Caki2 (cell line): ENCODE data around the gene TSPAN16. TPM values are rescaled to one million over a fixed set of nuclear protein-coding genes. Genes with fewer than 3 reads are reported as not detected.
"Not testable (repeated sequence)": the region's sequence is repeated elsewhere in the genome, so short reads cannot be mapped to it uniquely, and the experiment has no call there.

Experiments used
- DNase-seq: peaks from one replicate; pipeline ENCODE4 v3.0.0-alpha.2; 2015; ENCODE audit warnings: low read depth
- in situ Hi-C: cut with HindIII; loops from 2 replicates; pipeline ENCODE4 v1.10.0; 2016; ENCODE audit warnings: low sequenced_read_pairs, low pct_unique_long_range_greater_than_20kb, mixed read lengths
- total RNA-seq: library from RNA; depleted of rRNA; stranded (reverse); fragments of >200 nt; shearing (Covaris generic); gene quantifications from 2 replicates; pipeline ENCODE4 v1.2.3, GENCODE V29; 2014; ENCODE audit warnings: low replicate concordance

The TSPAN16 gene
- total RNA-seq, 1 experiment from 2014 or later = not detected

DNA sequence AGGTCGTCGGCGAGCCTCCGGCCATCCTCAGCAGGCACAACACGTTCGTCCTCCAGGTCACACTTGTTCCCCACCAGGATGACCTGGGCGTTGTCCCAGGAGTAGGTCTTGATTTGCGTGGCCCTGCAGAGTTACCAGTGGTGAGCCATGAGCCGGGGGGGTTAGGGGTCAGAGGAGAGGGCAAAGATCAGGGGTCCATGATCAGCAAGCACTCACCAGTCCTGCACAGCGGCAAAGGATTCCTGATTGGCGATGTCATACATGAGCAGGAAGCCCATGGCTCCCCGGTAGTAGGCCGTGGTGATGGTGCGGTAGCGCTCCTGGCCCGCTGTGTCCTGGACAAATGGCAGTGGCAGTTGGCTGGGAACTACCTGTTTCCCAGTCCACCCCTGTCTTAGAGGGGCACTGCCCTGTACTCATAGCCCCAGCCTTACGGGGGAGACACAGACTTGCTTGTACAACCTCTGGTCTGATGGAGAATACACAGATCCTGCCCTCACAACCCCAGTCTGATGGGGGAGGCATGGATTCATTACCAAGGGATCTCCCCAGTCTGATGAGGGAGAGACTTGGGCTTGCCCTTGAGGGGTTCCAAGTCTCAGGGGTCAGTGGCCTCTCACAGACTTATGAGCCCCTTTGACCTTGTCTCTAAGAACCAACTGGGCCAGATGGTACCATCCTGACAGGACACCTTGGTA lies 39.6 kb downstream of the TSPAN16 start:
- no peak for DNase-seq
- in situ Hi-C loops = no loop called here

DNA sequence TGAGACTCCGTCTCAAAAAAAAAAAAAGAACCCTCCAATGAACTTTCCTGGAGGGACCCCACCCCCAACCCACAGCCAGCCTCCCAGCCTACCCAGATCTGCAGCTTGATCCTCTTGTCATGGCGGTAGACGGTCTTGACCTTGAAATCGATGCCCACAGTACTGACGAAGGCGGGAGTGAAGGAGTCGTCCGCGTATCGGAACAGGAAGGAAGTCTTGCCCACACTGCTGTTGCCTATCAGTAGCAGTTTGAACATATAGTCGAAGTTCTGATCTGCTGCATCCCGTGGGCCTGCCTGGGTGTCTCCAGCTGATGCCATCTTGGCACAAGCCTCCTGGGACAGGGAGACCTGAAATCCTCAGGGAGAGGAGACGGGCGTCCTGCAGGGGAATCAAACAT lies 41.1 kb downstream of the TSPAN16 start:
- DNase-seq = no peak
- in situ Hi-C loops = no loop called here

DNA sequence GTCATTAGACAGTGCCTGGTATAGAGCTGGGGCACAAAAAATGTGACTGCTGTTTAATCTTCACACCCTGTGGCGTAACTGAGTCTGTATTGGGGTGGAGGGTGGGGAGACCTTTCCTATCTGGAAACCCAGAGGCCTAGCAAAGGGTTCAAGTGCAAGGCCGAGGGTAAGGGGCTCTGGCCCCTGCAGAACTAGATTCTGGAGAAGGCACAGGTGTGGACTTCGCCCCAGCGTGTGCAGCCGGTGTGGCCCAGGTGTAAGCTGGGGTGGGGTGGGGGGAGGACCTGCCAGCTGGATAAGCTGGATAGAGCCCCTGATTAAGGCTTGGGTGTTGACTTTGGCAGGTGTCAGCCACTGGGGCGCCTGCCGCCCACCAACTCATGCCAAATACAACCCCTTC lies 42.2 kb downstream of the TSPAN16 start:
- DNase-seq = no peak
- in situ Hi-C loops = no loop called here

DNA sequence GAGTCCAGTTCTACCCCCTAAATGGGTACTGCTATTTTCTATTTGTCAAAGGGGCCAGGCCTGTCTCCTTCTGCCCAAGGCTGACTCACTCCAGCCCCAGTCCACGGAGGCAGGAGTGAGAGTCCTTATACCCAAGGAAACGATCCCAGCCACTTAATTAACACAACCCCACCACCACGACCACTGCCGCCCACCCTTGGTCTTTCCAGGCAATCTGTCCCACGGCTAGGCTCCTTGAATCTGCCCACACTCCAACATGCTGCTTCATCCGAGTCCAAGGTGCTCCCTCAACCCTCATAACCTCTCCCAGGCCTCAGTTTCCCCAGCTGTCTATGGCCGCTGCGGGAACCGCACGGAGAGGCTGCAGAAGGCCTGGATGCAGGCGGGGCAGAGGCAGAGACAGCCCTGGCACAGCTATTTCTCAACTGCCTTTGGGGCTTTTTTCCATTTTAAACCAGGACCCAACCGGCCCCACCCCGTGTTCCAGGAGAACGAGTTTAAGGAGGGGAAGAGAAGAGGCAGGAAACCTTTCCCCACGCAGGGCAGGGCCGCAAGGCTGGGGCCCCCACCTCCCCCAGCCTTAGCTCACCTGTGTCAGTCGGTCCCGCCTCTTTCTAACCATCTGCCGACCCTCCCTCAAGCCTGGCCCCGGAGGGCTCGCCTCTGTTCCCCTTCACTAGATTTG lies 42.8 kb downstream of the TSPAN16 start:
- in situ Hi-C loops = no loop called here
- DNase-seq = no peak

DNA sequence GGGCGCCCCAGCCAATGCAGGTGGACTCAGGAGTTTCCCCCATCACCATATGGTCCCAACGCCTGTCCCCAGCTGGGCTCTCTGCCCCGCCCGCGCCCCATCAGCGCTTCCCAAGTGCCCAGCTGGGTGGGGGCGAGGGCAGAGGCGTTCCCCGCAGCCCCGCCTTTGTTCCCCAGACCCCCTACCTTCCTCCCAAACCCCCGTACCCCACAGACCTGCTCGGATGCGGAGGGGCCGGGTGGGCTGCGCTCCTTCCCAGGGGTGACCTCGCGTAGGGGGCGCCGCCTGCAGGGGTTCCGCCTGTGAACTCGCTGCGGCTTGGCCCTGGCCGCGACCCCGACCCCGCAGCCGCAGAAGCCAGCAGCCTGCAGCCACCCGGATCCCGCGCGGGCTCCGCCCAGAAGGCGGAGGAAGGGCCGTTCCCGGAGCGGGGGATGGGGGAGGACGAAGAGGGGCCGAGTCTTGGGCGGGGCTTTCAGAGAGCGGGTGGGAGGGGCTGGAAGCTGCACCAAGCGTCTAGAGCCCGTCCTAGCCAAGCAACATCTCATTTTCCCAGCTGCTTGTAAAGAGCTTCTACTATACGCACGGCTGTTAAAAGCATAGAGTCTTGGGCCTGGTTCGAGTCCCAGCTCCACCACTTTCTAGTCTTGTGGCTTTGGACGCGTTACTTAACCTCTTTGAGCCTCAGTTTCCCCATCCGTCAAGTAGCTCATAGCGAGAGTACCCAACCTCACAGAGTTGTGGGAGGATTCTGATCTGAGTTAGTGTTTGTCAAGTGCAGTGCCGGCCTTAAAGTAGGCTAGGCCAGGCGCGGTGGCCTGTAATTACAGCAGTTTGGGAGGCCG lies 43.5 kb downstream of the TSPAN16 start, which contains the start of gene RAB3D:
TSS of gene RAB3D (minus strand) at position 404 of the 845 bp plus-strand sequence. CDS start 2,258 bp downstream, outside the sequence.
- DNase-seq = peak; percentile 76
- in situ Hi-C loops = no loop called here

DNA sequence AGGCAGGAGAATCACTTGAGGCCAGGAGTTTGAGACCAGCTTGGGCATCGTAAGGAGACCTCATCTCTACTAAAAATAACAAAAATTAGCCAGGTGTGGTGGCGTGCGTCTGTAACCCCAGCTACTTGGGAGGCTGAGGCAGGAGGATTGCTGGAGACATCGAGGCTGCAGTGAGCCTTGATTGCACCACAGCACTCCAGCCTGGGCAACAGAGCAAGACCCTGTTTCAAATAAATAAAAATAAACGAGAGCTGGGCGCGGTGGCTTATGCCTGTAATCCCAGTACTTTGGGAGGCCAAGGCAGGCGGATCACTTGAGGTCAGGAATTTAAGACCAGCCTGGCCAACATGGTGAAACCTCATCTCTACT lies 44.1 kb downstream of the TSPAN16 start:
- in situ Hi-C loops = not testable (repeated sequence)

DNA sequence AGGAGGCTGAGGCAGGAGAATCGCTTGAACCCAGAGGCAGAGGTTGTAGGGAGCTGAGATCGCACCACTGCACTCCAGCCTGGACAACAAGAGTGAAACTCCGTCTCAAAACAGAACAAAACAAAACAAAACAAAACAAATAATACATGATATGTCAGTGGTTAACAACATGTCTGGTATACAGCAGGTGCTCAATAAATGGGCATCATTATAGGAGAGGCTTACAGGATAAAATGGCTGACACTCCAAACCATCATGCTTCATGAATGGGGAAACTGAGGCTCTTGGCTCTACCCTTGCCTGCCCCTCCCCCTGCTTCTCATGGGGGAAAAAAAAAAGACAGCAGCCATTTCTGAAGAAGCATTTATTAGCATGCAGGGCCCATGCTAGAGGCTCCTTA lies 46.5 kb downstream of the TSPAN16 start:
- in situ Hi-C loops = no loop called here
- no peak for DNase-seq

More for the DNA sequence above, 44.1 kb downstream of the TSPAN16 start:
- DNase-seq = not testable (repeated sequence)

DNA sequence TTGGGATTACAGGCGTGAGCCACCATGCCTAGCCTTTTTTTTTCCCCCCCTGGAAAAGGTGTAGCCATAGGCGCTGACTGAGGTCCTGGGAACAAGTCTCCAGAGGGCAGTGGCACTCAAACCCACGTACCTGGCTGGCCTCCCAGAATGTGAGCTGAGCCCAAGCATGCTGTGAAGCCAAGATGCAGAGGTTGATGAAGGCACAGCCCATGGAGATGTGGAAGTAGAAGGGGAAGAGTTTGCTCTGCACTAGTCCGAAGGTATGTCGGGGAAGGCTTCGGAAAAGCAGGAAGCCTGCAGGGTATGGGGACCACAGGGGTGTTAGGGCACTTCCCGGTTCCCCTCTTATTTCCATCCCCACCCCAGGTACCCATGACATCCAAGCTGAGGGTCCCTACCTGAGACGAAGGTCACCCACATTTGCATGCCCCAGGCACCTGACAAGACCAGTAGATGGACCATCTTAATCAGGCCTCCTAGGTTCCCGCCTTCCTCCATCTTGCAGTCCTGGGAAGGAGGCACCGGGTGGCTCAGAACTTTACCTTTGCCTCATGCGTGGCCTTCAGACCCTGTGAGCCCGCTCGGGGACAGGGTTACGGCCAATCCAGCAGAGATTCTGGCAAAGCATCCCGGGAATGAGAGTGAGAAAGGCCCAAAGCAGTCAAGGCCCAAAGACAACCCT lies 49.3 kb downstream of the TSPAN16 start:
- in situ Hi-C loops = no loop called here
- peak; percentile 52 for DNase-seq

DNA sequence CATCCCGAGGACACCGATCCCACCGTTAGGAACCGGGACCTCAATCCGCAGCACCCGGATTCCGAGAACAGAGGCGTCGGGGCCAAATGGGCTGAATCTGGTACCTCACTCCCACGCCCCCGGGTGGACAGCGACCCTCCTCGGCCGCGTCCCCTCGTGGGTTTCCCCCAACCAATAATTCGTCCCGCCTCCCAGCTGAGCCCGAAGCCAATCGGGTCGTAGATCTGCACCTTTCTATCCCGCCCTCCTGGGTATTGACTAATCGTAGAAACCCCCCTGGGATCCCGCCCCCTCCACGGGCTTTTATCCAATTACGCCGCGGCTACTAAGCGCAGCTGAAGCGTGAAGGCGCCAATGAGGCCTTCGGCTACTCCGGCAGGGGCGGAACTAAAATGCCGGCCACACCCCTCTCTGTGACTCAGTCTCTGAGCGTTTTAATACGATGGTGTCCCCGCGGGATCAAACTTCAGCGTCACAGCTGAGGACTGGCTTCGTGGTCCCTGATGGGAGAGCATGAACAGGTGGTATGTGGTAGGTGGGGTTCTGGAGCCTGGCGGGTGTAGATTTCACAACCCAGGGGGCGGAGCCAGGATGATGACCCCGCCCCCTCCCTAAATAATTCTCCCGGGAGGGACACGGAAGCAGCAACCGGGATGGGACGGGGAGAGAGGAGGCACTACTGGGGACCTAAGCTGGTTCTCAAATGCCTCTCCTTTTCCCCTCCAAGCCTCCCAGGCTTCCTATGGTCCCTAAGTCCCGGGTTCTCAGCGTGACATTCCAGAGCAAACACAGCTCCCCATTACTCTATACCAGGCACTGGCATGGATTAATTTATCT lies 50.4 kb downstream of the TSPAN16 start, which contains the start of the genes CCDC159 and TMEM205:
TSS of gene CCDC159 (plus strand) at position 416 of the 837 bp plus-strand sequence. CDS start at position 504, 88 bp downstream.
TSS of gene TMEM205 (minus strand) at position 165 of the 837 bp plus-strand sequence. CDS start 649 bp downstream, outside the sequence.
- in situ Hi-C loops = no loop called here
- DNase-seq = peak; percentile 100

DNA sequence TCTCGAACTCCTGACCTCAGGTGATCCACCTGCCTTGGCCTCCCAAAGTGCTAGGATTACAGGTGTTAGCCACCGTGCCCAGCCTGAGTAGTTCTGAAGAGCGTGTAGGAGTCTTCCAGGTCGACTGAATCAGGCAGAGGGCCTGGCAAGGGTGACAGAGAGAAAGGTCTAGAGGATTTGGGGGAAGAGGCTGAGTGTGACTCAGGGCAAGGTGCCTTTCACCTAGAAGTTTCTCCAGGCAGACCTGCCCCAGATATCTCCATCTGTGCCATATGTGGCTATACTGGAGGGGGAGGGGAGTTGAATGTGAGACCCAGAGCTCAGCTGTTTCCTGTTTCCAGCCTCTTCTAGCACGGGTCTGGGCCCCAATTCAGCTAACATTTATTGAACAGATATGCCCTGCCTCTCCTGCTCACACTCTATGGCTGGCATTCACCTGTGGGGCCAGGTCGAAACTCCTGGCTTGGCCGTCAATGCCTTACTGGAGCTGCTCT lies 51.6 kb downstream of the TSPAN16 start:
- no peak for DNase-seq
- in situ Hi-C loops = no loop called here

DNA sequence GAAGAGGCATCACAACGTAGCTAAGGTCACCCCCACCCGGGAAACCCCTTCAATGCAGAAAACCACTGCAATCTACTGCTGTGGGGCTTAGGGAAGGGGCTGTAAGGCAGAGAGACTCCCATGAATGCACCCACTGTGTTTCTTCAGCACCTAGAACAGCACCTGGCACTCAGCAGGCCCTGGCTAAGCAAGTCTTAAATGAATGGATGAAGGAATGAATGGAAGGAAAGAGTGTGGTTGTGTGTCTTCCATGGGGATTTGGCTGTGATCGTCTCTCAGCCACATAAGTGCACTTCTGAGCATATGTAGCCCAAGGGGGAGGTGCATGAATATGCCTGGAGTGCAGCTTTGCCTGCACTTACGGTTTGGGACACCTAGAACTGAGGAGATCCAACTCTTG lies 53.2 kb downstream of the TSPAN16 start:
- DNase-seq = no peak
- in situ Hi-C loops = no loop called here

DNA sequence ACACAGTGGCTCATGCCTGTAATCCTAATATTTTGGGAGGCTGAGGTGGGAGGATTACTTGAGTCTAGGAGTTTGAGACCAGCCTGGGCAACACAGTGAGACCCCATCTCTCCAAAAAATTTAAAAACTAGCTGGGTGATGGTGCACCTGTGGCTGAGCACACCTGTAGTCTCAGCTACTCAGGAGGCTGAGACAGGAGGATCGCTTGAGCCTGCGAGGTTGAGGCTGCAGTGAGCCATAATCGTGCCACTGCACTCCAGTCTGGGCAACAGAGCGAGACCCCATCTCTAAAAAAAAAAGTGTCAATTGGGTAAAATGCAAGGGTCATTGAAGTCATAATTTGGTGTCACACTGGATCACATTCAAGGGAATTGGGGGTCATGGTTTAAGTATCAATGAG lies 58.1 kb downstream of the TSPAN16 start:
- in situ Hi-C loops, DNase-seq: not testable (repeated sequence)

DNA sequence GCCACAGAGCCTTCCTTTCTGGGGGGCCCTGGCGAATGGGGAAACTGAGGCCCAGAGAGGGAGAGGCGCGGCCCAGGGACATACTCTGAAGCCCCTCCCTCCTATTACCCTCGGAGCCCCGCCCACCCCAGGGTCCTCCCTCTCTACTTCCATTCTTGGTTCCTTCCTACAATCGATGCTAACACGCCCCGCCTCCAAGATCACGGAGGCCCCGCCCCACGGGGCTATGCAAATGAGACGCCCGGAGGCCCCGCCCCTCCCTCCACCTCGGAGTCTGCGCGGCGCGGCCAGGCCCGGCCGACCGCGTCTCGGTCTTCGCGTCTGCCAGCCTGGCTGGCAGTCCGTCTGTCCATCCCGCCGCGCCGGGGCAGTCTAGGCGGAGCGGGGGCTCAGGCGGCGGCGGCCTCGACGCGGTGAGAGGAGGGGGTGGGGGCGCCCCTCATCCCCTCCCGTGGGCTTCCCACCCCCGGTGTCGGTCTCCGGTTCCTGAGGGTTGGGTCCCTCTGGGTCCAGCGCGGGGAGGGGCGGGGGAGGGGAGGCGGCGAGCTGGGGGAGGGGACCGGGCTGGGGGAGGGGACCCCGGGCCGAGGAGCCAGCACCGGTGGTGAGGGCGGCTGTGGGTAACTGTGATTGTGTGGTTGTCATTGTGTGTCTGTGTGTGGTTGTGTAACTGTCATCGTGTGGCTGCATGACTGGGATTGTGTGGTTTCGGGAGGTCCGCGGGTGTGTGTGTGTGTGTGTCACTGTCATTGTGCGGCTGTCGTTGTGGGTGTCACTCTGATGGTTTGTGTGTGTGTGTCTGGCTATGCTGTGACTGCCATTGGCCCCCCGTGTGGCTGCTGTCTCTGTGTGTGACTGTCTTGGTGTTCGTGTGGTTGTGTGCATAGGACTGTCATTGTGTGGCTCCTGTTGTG lies 59.5 kb downstream of the TSPAN16 start, which contains the start of gene PLPPR2:
TSS of gene PLPPR2 (plus strand) at position 273 of the 914 bp plus-strand sequence. CDS start 2,242 bp downstream, outside the sequence.
- DNase-seq = peak; percentile 88
- in situ Hi-C loops = no loop called here

DNA sequence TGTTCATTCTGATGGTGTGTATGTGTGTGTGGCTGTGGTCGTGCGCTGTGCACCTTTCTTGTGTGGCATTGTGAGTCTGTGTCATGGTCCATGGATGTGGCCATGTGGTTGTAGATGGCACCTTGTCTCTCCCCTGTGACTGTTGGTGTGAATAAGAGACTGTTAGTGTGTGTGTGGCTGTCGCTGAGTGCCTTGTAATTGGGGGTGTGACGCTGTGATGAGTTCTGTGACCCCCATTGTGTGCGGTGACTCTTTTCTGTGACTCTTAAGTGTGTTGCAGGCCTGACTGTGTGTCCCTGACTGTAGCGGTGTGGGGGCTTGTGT lies 60.1 kb downstream of the TSPAN16 start:
- in situ Hi-C loops = no loop called here

DNA sequence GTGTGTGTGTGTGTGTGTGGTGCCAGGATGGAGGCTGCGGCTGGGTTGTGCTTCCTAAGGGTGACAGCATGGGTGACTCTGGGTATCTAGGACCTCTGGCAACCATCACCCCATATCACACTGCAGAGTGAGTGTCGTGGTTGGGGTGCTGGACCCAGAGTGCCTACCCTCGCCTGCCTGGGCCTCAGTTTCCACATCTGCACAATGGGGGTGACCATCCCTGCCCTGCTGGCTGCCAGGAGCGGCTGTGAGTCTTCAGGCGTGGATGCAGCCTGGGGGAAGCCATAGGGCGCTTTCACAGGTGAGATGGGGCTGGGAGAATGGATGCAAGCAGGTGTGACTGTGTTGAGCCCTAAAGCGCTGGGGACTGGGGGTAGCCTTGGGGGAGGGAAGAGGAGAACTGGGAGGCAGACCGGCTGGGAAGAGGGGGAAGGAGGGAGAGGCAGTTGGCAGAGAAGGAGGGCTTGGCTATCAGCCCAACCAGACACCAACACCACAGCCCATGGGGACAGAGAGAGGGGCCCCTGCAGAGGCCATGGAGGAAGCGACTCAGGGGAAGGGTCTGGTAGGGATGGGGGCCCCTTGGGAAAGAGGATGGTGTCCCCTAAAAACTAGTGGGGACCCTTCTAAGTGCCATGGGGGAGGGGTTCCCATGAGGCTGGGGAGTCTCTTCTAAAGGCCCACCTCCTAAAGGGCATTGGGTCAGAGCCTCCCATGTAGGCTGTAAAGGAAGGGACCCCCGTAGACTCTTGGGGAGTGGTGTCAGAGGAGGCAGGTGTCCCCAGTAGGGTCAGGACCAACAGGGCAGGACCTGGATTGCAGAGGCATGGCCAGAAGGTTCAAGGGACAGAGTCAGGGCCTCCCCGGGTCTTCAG lies 61.0 kb downstream of the TSPAN16 start:
- in situ Hi-C loops = no loop called here
- no peak for DNase-seq

More for the DNA sequence above, 60.1 kb downstream of the TSPAN16 start:
- DNase-seq = no peak
